Gastrocnemius medialis (tissue), 4 donors: Measurements from ENCODE around the gene MKI67. TPM values are rescaled to one million over a fixed set of nuclear protein-coding genes. Genes with fewer than 3 reads are reported as not detected.

ENCODE experiments used
- ATAC-seq, 2 donors: fragments of 150-250 bp; one replicate each; pipeline ENCODE4 v1.9.1; 2016
- DNase-seq, 2 donors: peaks; one replicate each; pipeline ENCODE4 v3.0.0-alpha.2; 2019
- H3K27ac ChIP-seq, 4 donors: fragments of 200-600 bp; sonication (generic); 1 replicate in 1 of 4; 2 replicates in 3 of 4; pipeline ENCODE4 v1.5.1; 2016 to 2018; ENCODE audit warnings: mild to moderate bottlenecking in 2 of 4, moderate library complexity in 1 of 4
- H3K27me3 ChIP-seq, 3 donors: fragments of 200-600 bp; sonication (generic) in 2 of 3; 1 replicate in 1 of 3; 2 replicates in 2 of 3; pipeline versions ENCODE4 v1.5.1 to v1.6.0; 2016 to 2019; ENCODE audit warnings: mild to moderate bottlenecking in 1 of 3, moderate library complexity in 1 of 3
- H3K36me3 ChIP-seq, 2 donors: fragments of 200-600 bp; sonication (generic) in 1 of 2; one replicate each; pipeline ENCODE4 v1.5.1; 2017 to 2018
- H3K4me1 ChIP-seq, 2 donors: fragments of 200-600 bp; sonication (generic) in 1 of 2; one replicate each; pipeline ENCODE4 v1.5.1; 2016 to 2017; ENCODE audit warnings: mild to moderate bottlenecking in 2 of 2
- H3K4me3 ChIP-seq, 4 donors: fragments of 200-600 bp; sonication (generic) in 3 of 4; 1 replicate in 1 of 4; 2 replicates in 3 of 4; pipeline ENCODE4 v1.5.1; 2016 to 2019; ENCODE audit warnings: mild to moderate bottlenecking in 2 of 4
- H3K9me3 ChIP-seq, 3 donors: fragments of 200-600 bp; sonication (generic) in 2 of 3; 1 replicate in 1 of 3; 2 replicates in 2 of 3; pipeline ENCODE4 v1.5.1; 2016 to 2019
- CTCF ChIP-seq, 5 experiments: fragments of 450-650 bp in 3 of 5; fragments of 200-600 bp in 2 of 5; sonication (generic) in 2 of 5; IDR thresholded peaks in 4 of 5; conservative IDR thresholded peaks in 1 of 5; 1 replicate in 4 of 5; 2 replicates in 1 of 5; pipeline ENCODE4 v1.5.1; 2016 to 2019; ENCODE audit warnings: antibody characterized with exemption in 5 of 5, mild to moderate bottlenecking in 3 of 5, moderate library complexity in 3 of 5
- POLR2A ChIP-seq, 2 donors: fragments of 450-650 bp; IDR thresholded peaks; one replicate each; pipeline ENCODE4 v1.6.1; 2017; ENCODE audit warnings: antibody characterized with exemption in 2 of 2, mild to moderate bottlenecking in 2 of 2, moderate library complexity in 2 of 2
- in situ Hi-C, 4 donors: fragments of 200-750 bp; cut with MboI; loops; one replicate each; pipeline versions ENCODE4 v1.15.0 to v1.8.0; 2017; ENCODE audit warnings: low sequenced_read_pairs in 4 of 4
- intact Hi-C: fragments of 100-400 bp; cut with DNase I; formaldehyde crosslinking; loops from one replicate; pipeline ENCODE4 v1.15.1; 2023; ENCODE audit warnings: low total_unique reads
- total RNA-seq, 4 donors: library from RNA; depleted of rRNA; stranded (reverse); fragments of >200 nt; gene quantifications; one replicate each; pipeline versions ENCODE4 v1.1.0 to v1.2.3, GENCODE V29; 2016

MKI67 gene
- total RNA-seq, 4 donors from 2014 or later: 0.25 to 1.4 (median 0.65) TPM; not detected in 1

GRCh38 chr10:128158021-128158795 is 32.0 kb upstream of the MKI67 start:
- DNase-seq (no peak), ATAC-seq (no peak)
- Histone ChIP-seq H3K27ac (no peak overlapping the region), H3K36me3 (no peaks in the 10 kb centered on the region), H3K4me3 (no peak overlapping the region), H3K9me3 (no peaks in the 10 kb centered on the region), H3K27me3 (no peaks in the 10 kb centered on the region), H3K4me1 (no peaks in the 10 kb centered on the region)
- intact Hi-C loops: no loop called here
- TF ChIP-seq POLR2A (IDR thresholded peaks at IDR 0.05) (no peak), CTCF (IDR thresholded peaks at IDR 0.05 in 4 of 5, conservative IDR thresholded peaks at IDR 0.05 in 1 of 5) (no peak)
- in situ Hi-C loops: no loop called here

- Histone ChIP-seq H3K4me3 (no peak overlapping the region), H3K27ac (no peak overlapping the region), H3K36me3 (no peaks in the 10 kb centered on the region), H3K4me1 (no peaks in the 10 kb centered on the region), H3K9me3 (no peaks in the 10 kb centered on the region), H3K27me3 (no peaks in the 10 kb centered on the region)
- TF ChIP-seq CTCF (IDR thresholded peaks at IDR 0.05 in 4 of 5, conservative IDR thresholded peaks at IDR 0.05 in 1 of 5): no peak
- TF ChIP-seq POLR2A (IDR thresholded peaks at IDR 0.05): no peak
- DNase-seq (no peak), ATAC-seq (no peak)
- in situ Hi-C loops: no loop called here
- intact Hi-C loops: no loop called here
These were observed 31.0 kb upstream of the MKI67 start for GRCh38 chr10:128156999-128157755.

- ATAC-seq: no peak
- Histone ChIP-seq H3K36me3 (no peaks in the 10 kb centered on the region), H3K27ac (no peak overlapping the region), H3K27me3 (peaks cover 0 to 17% (median 6%) of the 10 kb centered on the region in 3 donors), H3K4me1 (no peaks in the 10 kb centered on the region), H3K9me3 (no peaks in the 10 kb centered on the region), H3K4me3 (no peak overlapping the region)
- DNase-seq: no peak
- no peak for TF ChIP-seq CTCF (IDR thresholded peaks at IDR 0.05 in 4 of 5, conservative IDR thresholded peaks at IDR 0.05 in 1 of 5)
- TF ChIP-seq POLR2A (IDR thresholded peaks at IDR 0.05): no peak
- intact Hi-C loops (no loop called here), in situ Hi-C loops (no loop called here)
These were observed 26.7 kb upstream of the MKI67 start for GRCh38 chr10:128152741-128153580.

- DNase-seq: no peak
- in situ Hi-C loops (no loop called here), intact Hi-C loops (loop anchor here (2.0 kb wide), 1 partner anchor 72 kb away; no protein-coding TSS in a partner anchor)
- H3K4me1 ChIP-seq: no peaks in the 10 kb centered on the region
- no peaks in the 10 kb centered on the region for H3K9me3 ChIP-seq
- no peak overlapping the region for H3K27ac ChIP-seq
- ATAC-seq: no peak
- TF ChIP-seq CTCF (IDR thresholded peaks at IDR 0.05 in 4 of 5, conservative IDR thresholded peaks at IDR 0.05 in 1 of 5): no peak
- TF ChIP-seq POLR2A (IDR thresholded peaks at IDR 0.05): no peak
- no peak overlapping the region for H3K4me3 ChIP-seq
- peaks cover 0 to 17% (median 6%) of the 10 kb centered on the region in 3 donors for H3K27me3 ChIP-seq
- H3K36me3 ChIP-seq: no peaks in the 10 kb centered on the region
These were observed 24.8 kb upstream of the MKI67 start for GRCh38 chr10:128151031-128151430.
